K562 treated with DMSO at 1 percent for 4 hours (cell line): ENCODE data around the gene PYGO2. TPM values are rescaled to one million over a fixed set of nuclear protein-coding genes. Genes with fewer than 3 reads are reported as not detected.

Experiments used
- total RNA-seq: library from RNA; unstranded; fragments of 300-600 nt; gene quantifications from 2 replicates; pipeline ENCODE4 v1.2.3, GENCODE V29; 2022; ENCODE audit not compliant: insufficient read depth

Gene PYGO2, protein sequence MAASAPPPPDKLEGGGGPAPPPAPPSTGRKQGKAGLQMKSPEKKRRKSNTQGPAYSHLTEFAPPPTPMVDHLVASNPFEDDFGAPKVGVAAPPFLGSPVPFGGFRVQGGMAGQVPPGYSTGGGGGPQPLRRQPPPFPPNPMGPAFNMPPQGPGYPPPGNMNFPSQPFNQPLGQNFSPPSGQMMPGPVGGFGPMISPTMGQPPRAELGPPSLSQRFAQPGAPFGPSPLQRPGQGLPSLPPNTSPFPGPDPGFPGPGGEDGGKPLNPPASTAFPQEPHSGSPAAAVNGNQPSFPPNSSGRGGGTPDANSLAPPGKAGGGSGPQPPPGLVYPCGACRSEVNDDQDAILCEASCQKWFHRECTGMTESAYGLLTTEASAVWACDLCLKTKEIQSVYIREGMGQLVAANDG
- total RNA-seq, result 33.7 and 39.2 TPM in 2 replicates

GRCh38 chr1:154961207-154962155, at the start of gene PYGO2:
Gene PYGO2 (minus strand): TSS chr1:154961782. CDS start chr1:154961576, 206 bp downstream.

GRCh38 chr1:155002464-155003226, 41.1 kb upstream of the PYGO2 start, which contains the start of gene ZBTB7B:
Gene ZBTB7B (plus strand): TSS chr1:155002802. CDS start chr1:155014661, 11,859 bp downstream.

GRCh38 chr1:154993572-154994268, 32.1 kb upstream of the PYGO2 start, which contains the start of gene LENEP:
Gene LENEP (plus strand): TSS chr1:154993586. CDS start chr1:154993608, 22 bp downstream.

DNA sequence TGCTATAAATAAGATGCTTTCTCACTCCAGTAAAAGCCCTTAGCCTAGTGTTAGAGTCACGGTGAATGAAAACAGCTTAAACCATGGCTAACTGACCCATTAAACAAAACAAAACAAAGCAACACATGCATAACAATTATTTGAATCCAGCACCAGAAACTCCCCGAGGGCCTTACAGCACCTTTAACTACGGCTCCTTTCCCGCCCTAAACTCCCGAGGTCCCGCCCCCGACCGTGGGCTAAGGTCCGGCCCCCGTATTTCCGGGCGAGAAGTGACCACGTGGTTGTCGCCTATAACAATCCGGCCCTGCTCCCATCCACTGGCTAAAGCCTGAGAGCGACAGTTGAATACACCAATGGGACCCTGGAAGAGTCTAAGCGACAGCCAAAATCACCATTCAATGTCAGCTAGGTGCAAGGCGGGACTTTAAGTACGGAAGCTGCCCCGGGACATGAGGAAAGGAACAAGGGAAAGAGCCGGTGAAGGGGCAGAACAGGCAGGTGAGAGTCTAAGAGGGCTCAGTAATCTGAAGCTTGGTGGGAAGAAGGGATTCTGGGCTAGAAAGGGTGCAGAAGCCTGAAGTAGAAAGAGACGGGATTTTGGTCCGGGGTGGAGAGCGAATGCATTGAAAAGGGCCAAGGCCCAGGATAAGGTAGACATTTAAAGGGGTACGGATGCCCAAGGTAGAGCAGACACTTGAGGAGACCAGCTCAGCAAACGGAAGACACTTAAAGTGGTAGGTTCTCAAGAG, 21.5 kb upstream of the PYGO2 start, which contains the start of gene FLAD1:
TSS of gene FLAD1 (plus strand) at position 448 of the 752 bp plus-strand sequence. CDS start 351 bp downstream, outside the sequence.

GRCh38 chr1:154974102-154974807, 12.7 kb upstream of the PYGO2 start, which contains the start of gene CKS1B:
Gene CKS1B (plus strand): TSS chr1:154974681. CDS start chr1:154974746, 65 bp downstream.

GRCh38 chr1:154970631-154971340, 9.2 kb upstream of the PYGO2 start, which contains the start of gene SHC1:
Gene SHC1 (minus strand): TSS chr1:154970747. CDS start chr1:154970526, 221 bp downstream.

DNA sequence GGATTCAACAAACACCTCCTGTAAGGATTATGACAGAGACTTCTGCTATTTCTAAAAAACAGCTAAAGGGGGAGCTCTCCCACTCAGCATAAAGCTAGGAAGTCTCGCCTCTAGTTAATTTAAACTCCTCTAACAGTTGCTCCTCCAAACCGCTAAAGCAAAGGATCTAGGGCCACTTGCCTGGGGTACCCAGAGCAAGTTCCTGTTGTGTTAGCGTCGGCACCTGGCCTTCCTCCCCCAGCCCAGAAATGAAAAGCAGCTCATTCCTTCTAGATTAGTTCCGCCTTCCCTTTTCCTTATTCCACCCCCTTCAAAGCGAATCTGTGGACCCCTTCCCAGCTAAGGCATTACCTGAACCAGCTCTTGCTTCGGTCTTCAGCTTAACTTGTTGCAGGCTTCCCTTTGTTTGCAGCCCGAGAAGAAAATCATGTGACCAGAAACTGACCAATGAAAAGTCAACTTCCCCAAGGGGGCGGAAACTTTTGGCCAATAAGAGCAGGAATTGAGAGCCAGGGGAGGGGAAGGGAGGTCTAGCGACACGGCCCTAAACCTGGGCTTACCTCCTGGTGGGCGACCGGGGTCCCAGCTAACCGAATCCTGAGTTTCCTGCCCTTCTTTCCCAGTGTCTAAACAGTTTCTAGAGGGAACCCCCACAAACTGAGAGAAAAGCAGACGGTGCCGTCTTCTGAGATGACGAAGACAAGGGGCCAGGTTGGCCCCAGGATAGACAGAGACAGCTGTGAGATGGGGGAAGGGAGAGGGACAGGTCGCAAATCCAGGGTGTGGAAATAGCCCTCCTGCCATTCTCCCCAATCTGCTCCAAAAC, 5.7 kb downstream of the PYGO2 start, which contains the start of gene PBXIP1:
TSS of gene PBXIP1 (minus strand) at position 382 of the 826 bp plus-strand sequence. CDS start 2,378 bp downstream, outside the sequence.

GRCh38 chr1:154936555-154937084, 25.0 kb downstream of the PYGO2 start, which contains the start of gene PMVK:
Gene PMVK (minus strand): TSS chr1:154936719. CDS start chr1:154936685, 34 bp downstream.

Other genes with a start within 250 kb of the PYGO2 start
- 0.24 TPM in 1 of 2 replicates, not detected in the other for gene KCNN3, start 91.5 kb downstream of the PYGO2 start, total RNA-seq
- gene PMVK, start 25.1 kb downstream of the PYGO2 start, total RNA-seq, result 15.0 and 15.4 TPM in 2 replicates
- gene PBXIP1, start 5.7 kb downstream of the PYGO2 start, total RNA-seq, result 17.2 and 18.4 TPM in 2 replicates
- 39.1 and 42.7 TPM in 2 replicates for gene SHC1, start 9.0 kb upstream of the PYGO2 start, total RNA-seq
- gene CKS1B, start 12.9 kb upstream of the PYGO2 start, total RNA-seq, result 495 and 528 TPM in 2 replicates
- 32.2 and 39.4 TPM in 2 replicates for gene FLAD1, start 21.6 kb upstream of the PYGO2 start, total RNA-seq
- gene LENEP, start 31.8 kb upstream of the PYGO2 start, total RNA-seq, result not detected in 2 replicates
- gene ZBTB7B, start 41.0 kb upstream of the PYGO2 start, total RNA-seq, result 27.9 and 35.5 TPM in 2 replicates
- not detected in 2 replicates for gene DCST2, start 72.0 kb upstream of the PYGO2 start, total RNA-seq
- gene DCST1, start 72.0 kb upstream of the PYGO2 start, total RNA-seq, result not detected in 2 replicates
- 40.7 and 46.0 TPM in 2 replicates for gene ADAM15, start 89.5 kb upstream of the PYGO2 start, total RNA-seq
- 10.5 and 16.5 TPM in 2 replicates for gene EFNA4, start 102.0 kb upstream of the PYGO2 start, total RNA-seq
- gene EFNA3, start 117.1 kb upstream of the PYGO2 start, total RNA-seq, result 3.1 and 5.9 TPM in 2 replicates
- gene EFNA1, start 166.1 kb upstream of the PYGO2 start, total RNA-seq, result 5.1 and 5.9 TPM in 2 replicates
- gene SLC50A1, start 174.1 kb upstream of the PYGO2 start, total RNA-seq, result 96.4 and 104 TPM in 2 replicates
- gene DPM3, start 178.7 kb upstream of the PYGO2 start, total RNA-seq, result 120 and 130 TPM in 2 replicates
- 290 and 308 TPM in 2 replicates for gene KRTCAP2, start 211.5 kb upstream of the PYGO2 start, total RNA-seq
- 0.40 TPM in 1 of 2 replicates, not detected in the other for gene TRIM46, start 212.1 kb upstream of the PYGO2 start, total RNA-seq
- 5.3 and 6.6 TPM in 2 replicates for gene THBS3, start 246.1 kb upstream of the PYGO2 start, total RNA-seq
- 69.3 and 70.9 TPM in 2 replicates for gene MTX1, start 246.9 kb upstream of the PYGO2 start, total RNA-seq